ENCODE data around the gene YPEL3. TPM values are rescaled to one million over a fixed set of nuclear protein-coding genes. Genes with fewer than 3 reads are reported as not detected.

YPEL3 gene
- total RNA-seq, 4 donors from 2014 or later, result 72.7 to 222 (median 154) TPM

DNA sequence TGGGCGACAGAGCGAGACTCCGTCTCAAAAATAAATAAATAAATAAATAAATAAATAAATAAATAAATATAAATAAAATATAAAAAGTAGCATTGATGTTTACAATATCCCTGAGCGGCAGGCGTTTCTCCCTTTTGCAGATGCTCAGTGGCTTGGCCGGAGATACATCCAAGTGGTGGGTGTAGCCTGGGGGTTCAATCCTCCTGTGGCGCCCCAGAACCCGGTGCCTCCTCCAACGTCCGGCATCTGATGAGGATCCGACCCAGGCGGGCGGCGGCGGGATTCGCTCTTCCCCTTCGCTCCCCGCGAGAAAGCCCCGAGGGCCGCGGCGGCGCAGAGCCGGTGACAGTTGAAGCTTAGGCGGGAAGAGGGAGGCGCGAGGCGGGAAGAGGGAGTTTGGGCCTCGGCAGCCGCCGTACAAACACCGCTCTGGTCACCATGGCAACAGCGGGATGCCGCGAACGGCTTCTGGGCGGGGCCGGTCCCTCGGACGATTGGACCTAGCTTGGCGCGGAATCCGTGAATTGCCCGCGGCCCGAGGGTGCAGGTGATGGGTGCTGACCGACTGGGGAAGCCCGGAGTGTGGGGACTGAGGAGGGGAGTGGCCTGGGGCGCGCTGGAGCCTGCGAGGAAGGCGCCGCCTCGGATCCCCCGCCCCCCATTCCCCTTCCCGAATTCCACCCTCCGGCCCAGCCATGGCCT is 43.2 kb downstream of the YPEL3 start:
- H3K36me3 ChIP-seq, result no peaks in the 10 kb centered on the region
- TF ChIP-seq POLR2AphosphoS5 (IDR thresholded peaks at IDR 0.05), result peak; percentile 76 to 91
- TF ChIP-seq, protein P1, sequence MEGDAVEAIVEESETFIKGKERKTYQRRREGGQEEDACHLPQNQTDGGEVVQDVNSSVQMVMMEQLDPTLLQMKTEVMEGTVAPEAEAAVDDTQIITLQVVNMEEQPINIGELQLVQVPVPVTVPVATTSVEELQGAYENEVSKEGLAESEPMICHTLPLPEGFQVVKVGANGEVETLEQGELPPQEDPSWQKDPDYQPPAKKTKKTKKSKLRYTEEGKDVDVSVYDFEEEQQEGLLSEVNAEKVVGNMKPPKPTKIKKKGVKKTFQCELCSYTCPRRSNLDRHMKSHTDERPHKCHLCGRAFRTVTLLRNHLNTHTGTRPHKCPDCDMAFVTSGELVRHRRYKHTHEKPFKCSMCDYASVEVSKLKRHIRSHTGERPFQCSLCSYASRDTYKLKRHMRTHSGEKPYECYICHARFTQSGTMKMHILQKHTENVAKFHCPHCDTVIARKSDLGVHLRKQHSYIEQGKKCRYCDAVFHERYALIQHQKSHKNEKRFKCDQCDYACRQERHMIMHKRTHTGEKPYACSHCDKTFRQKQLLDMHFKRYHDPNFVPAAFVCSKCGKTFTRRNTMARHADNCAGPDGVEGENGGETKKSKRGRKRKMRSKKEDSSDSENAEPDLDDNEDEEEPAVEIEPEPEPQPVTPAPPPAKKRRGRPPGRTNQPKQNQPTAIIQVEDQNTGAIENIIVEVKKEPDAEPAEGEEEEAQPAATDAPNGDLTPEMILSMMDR (IDR thresholded peaks at IDR 0.05), result peak in 1 of 3 experiments; percentile 28
- TF ChIP-seq POLR2A (IDR thresholded peaks at IDR 0.05; ENCODE audit: low read depth), result no peak
- TF ChIP-seq EP300 (IDR thresholded peaks at IDR 0.05), result no peak
- H3K27ac ChIP-seq (replicated peaks in 1 of 4), result peak overlapping the region; percentile 47 to 60 (median 57)
- intact Hi-C loops (cut with DNase I), result no loop called here
- peak; percentile 98 for DNase-seq (ENCODE audit: extremely low spot score)
- H3K4me3 ChIP-seq, result peak overlapping the region; percentile 71 to 89 (median 76)
- no peaks in the 10 kb centered on the region for H3K27me3 ChIP-seq
- 16% methylated on average over 17 of the region's 58 CpGs for WGBS
- H3K4me1 ChIP-seq, result peaks cover 9 to 25% (median 16%) of the 10 kb centered on the region in 4 donors
- no peaks in the 10 kb centered on the region for H3K9me3 ChIP-seq

DNA sequence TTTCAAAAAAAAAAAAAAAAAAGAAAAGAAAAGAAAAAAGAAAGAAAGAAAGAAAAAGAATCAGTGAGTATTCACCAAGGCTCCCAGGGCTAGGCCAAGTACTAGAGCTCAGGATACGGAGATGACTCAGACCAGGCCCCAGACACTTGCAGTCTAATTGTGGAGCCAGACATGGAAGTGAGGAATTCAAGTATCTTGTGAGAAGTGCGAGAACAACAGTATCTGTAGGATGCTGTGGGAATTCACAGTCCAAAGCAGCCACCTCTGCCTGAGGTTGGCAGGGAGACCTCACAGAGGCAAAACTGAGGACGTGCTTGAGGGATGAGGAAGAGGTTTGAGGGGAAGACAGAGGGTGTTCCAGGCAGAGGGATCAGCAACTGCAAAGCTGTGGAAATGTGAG is 44.5 kb downstream of the YPEL3 start:
- 88% methylated on average over 3 of the region's 3 CpGs for WGBS
- H3K27me3 ChIP-seq, result no peaks in the 10 kb centered on the region
- no peaks in the 10 kb centered on the region for H3K36me3 ChIP-seq
- H3K4me3 ChIP-seq, result no peak overlapping the region
- DNase-seq (ENCODE audit: extremely low spot score), result no peak
- intact Hi-C loops (cut with DNase I), result no loop called here
- no peaks in the 10 kb centered on the region for H3K9me3 ChIP-seq
- no peak overlapping the region for H3K27ac ChIP-seq (replicated peaks in 1 of 4)
- TF ChIP-seq, protein P1 (IDR thresholded peaks at IDR 0.05), result no peak
- TF ChIP-seq EP300 (IDR thresholded peaks at IDR 0.05), result no peak
- TF ChIP-seq POLR2A (IDR thresholded peaks at IDR 0.05; ENCODE audit: low read depth), result no peak
- no peak for TF ChIP-seq POLR2AphosphoS5 (IDR thresholded peaks at IDR 0.05)
- H3K4me1 ChIP-seq, result peaks cover 9 to 25% (median 16%) of the 10 kb centered on the region in 4 donors

DNA sequence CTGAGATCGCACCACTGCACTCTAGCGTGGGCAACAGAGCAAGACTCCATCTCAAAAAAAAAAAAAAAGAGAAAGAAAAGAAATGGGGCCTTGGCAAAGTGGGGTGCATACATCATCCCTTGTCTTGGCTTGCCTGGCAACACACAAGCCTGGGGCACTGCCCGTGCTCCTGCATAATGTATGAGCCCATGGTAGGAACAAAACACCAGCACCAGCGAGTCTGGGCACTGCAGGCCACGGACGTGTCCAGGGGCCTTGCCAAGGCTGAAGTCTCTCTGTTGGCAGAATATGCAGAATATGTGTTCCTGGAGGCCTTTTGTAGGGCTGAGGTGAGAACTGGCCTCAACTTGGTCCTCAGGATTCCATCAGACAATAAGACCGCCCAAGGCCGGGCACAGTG is 46.1 kb downstream of the YPEL3 start:
- no peak for DNase-seq (ENCODE audit: extremely low spot score)
- TF ChIP-seq, protein P1 (IDR thresholded peaks at IDR 0.05), result no peak
- no peak for TF ChIP-seq EP300 (IDR thresholded peaks at IDR 0.05)
- TF ChIP-seq POLR2A (IDR thresholded peaks at IDR 0.05; ENCODE audit: low read depth), result no peak
- no peak for TF ChIP-seq POLR2AphosphoS5 (IDR thresholded peaks at IDR 0.05)
- H3K27me3 ChIP-seq, result no peaks in the 10 kb centered on the region
- peaks cover 9 to 22% (median 16%) of the 10 kb centered on the region in 4 donors for H3K4me1 ChIP-seq
- H3K27ac ChIP-seq (replicated peaks in 1 of 4), result no peak overlapping the region
- no peaks in the 10 kb centered on the region for H3K36me3 ChIP-seq
- intact Hi-C loops (cut with DNase I), result no loop called here
- WGBS, result 90% methylated on average over 8 of the region's 8 CpGs
- H3K4me3 ChIP-seq, result no peak overlapping the region
- no peaks in the 10 kb centered on the region for H3K9me3 ChIP-seq

DNA sequence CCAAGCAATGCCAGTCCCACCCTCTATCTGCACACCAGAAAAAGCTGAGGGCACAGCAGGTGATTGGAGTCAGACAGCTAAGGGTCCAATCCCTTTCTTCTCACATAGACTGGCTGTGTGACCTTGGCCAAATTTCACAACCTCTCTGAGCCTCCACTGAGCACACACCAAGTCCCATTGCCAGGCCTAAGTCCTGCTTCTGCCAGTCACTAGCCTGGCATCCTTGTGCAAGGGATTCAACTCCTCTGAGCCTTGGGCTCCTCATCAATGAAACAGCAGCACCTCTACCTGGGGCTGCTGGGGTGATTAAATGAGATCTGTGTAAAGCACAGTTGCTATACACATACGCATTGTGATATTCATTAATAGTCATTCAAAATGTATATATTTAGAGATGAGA is 49.4 kb downstream of the YPEL3 start:
- H3K4me3 ChIP-seq, result no peak overlapping the region
- no peaks in the 10 kb centered on the region for H3K36me3 ChIP-seq
- TF ChIP-seq POLR2A (IDR thresholded peaks at IDR 0.05; ENCODE audit: low read depth), result no peak
- TF ChIP-seq POLR2AphosphoS5 (IDR thresholded peaks at IDR 0.05), result no peak
- no peak for TF ChIP-seq EP300 (IDR thresholded peaks at IDR 0.05)
- TF ChIP-seq, protein P1 (IDR thresholded peaks at IDR 0.05), result no peak
- 75% methylated on average over 1 of the region's 1 CpG for WGBS
- H3K4me1 ChIP-seq, result no peaks in the 10 kb centered on the region
- intact Hi-C loops (cut with DNase I), result no loop called here
- H3K27ac ChIP-seq (replicated peaks in 1 of 4), result no peak overlapping the region
- H3K27me3 ChIP-seq, result peaks cover 0 to 6% (median 0%) of the 10 kb centered on the region in 4 donors
- no peak for DNase-seq (ENCODE audit: extremely low spot score)
- no peaks in the 10 kb centered on the region for H3K9me3 ChIP-seq

Measured in esophagus muscularis mucosa (tissue), 4 donors.